Parathyroid adenoma (tissue), 2 donors: ENCODE measurements around the gene TANGO2.

ENCODE experiments used
- H2AFZ ChIP-seq: fragments of 300-600 bp; sonication (generic); one replicate; pipeline ENCODE4 v1.7.0; 2017; ENCODE audit warnings: antibody characterized with exemption, mild to moderate bottlenecking
- H3K27ac ChIP-seq: fragments of 300-600 bp; sonication (generic); one replicate; pipeline ENCODE4 v1.7.0; 2017
- H3K27me3 ChIP-seq: fragments of 300-600 bp; sonication (generic); one replicate; pipeline ENCODE4 v1.7.0; 2017; ENCODE audit warnings: low read length; ENCODE audit not compliant: control insufficient read depth, insufficient read depth
- H3K36me3 ChIP-seq: fragments of 300-600 bp; sonication (generic); one replicate; pipeline ENCODE4 v1.7.0; 2017; ENCODE audit warnings: low read length; ENCODE audit not compliant: control insufficient read depth, insufficient read depth
- H3K4me1 ChIP-seq: fragments of 300-600 bp; sonication (generic); one replicate; pipeline ENCODE4 v1.7.0; 2017; ENCODE audit warnings: control low read depth
- H3K4me2 ChIP-seq: fragments of 300-600 bp; sonication (generic); one replicate; pipeline ENCODE4 v1.7.0; 2017; ENCODE audit warnings: low read length
- H3K4me3 ChIP-seq: fragments of 300-600 bp; sonication (generic); one replicate; pipeline ENCODE4 v1.7.0; 2017; ENCODE audit warnings: low read depth, low read length
- H3K79me2 ChIP-seq: fragments of 300-600 bp; sonication (generic); one replicate; pipeline ENCODE4 v1.7.0; 2017; ENCODE audit warnings: control low read depth
- H3K9ac ChIP-seq: fragments of 300-600 bp; sonication (generic); one replicate; pipeline ENCODE4 v1.7.0; 2017; ENCODE audit warnings: mild to moderate bottlenecking
- H3K9me3 ChIP-seq: fragments of 300-600 bp; sonication (generic); one replicate; pipeline ENCODE4 v1.7.0; 2017; ENCODE audit warnings: low read length; ENCODE audit not compliant: control insufficient read depth
- CTCF ChIP-seq: fragments of 300-600 bp; sonication (generic); IDR thresholded peaks from one replicate; pipeline ENCODE4 v1.7.0; 2017; ENCODE audit warnings: antibody characterized with exemption, mild to moderate bottlenecking
- donor health status: primary hyperparathyroidism.

TANGO2 gene

GRCh38 chr22:20083891-20084546, 63.1 kb downstream of the TANGO2 start:
- TF ChIP-seq CTCF = no peak
- H3K36me3 ChIP-seq = no peaks in the 10 kb centered on the region
- no peak overlapping the region for H3K27ac ChIP-seq
- H3K27me3 ChIP-seq = no peaks in the 10 kb centered on the region
- no peak overlapping the region for H3K4me2 ChIP-seq
- no peak overlapping the region for H3K4me3 ChIP-seq
- no peaks in the 10 kb centered on the region for H3K9me3 ChIP-seq
- peaks cover 34% of the 10 kb centered on the region for H3K79me2 ChIP-seq
- no peak overlapping the region for H3K9ac ChIP-seq
- H3K4me1 ChIP-seq = peaks cover 3% of the 10 kb centered on the region
- H2AFZ ChIP-seq = no peak overlapping the region

GRCh38 chr22:20084547-20085413, 63.9 kb downstream of the TANGO2 start:
- H2AFZ ChIP-seq = no peak overlapping the region
- no peaks in the 10 kb centered on the region for H3K36me3 ChIP-seq
- no peak overlapping the region for H3K9ac ChIP-seq
- no peak overlapping the region for H3K4me3 ChIP-seq
- H3K27me3 ChIP-seq = no peaks in the 10 kb centered on the region
- peaks cover 34% of the 10 kb centered on the region for H3K79me2 ChIP-seq
- H3K9me3 ChIP-seq = no peaks in the 10 kb centered on the region
- no peak overlapping the region for H3K4me2 ChIP-seq
- H3K27ac ChIP-seq = no peak overlapping the region
- no peak for TF ChIP-seq CTCF
- H3K4me1 ChIP-seq = peaks cover 3% of the 10 kb centered on the region

- no peaks in the 10 kb centered on the region for H3K36me3 ChIP-seq
- no peak overlapping the region for H3K9ac ChIP-seq
- H3K4me2 ChIP-seq = no peak overlapping the region
- H3K79me2 ChIP-seq = peaks cover 34% of the 10 kb centered on the region
- no peaks in the 10 kb centered on the region for H3K9me3 ChIP-seq
- no peak overlapping the region for H3K27ac ChIP-seq
- no peaks in the 10 kb centered on the region for H3K27me3 ChIP-seq
- no peak for TF ChIP-seq CTCF
- no peak overlapping the region for H2AFZ ChIP-seq
- peaks cover 3% of the 10 kb centered on the region for H3K4me1 ChIP-seq
- no peak overlapping the region for H3K4me3 ChIP-seq
Measured at GRCh38 chr22:20085651-20086050, 64.7 kb downstream of the TANGO2 start.

- peaks cover 34% of the 10 kb centered on the region for H3K79me2 ChIP-seq
- no peak overlapping the region for H3K27ac ChIP-seq
- H3K36me3 ChIP-seq = no peaks in the 10 kb centered on the region
- H3K27me3 ChIP-seq = no peaks in the 10 kb centered on the region
- no peak overlapping the region for H3K9ac ChIP-seq
- H2AFZ ChIP-seq = no peak overlapping the region
- no peaks in the 10 kb centered on the region for H3K9me3 ChIP-seq
- H3K4me2 ChIP-seq = no peak overlapping the region
- no peak for TF ChIP-seq CTCF
- H3K4me3 ChIP-seq = no peak overlapping the region
- no peaks in the 10 kb centered on the region for H3K4me1 ChIP-seq
Measured at GRCh38 chr22:20086101-20086599, 65.2 kb downstream of the TANGO2 start.
